Stimulated activated CD4-positive, alpha-beta T cell treated with anti-CD3 and anti-CD28 coated beads, Interleukin-4, amount 100 ng/mL, for 4 hours (primary cell): ENCODE data around the gene CBARP.
"Not testable (repeated sequence)": the region's sequence is repeated elsewhere in the genome, so short reads cannot be mapped to it uniquely, and the experiment has no call there.

Experiments
- DNase-seq, 2 experiments: peaks; one replicate each; pipeline ENCODE4 v3.0.0-alpha.2; 2020

The CBARP gene

DNA sequence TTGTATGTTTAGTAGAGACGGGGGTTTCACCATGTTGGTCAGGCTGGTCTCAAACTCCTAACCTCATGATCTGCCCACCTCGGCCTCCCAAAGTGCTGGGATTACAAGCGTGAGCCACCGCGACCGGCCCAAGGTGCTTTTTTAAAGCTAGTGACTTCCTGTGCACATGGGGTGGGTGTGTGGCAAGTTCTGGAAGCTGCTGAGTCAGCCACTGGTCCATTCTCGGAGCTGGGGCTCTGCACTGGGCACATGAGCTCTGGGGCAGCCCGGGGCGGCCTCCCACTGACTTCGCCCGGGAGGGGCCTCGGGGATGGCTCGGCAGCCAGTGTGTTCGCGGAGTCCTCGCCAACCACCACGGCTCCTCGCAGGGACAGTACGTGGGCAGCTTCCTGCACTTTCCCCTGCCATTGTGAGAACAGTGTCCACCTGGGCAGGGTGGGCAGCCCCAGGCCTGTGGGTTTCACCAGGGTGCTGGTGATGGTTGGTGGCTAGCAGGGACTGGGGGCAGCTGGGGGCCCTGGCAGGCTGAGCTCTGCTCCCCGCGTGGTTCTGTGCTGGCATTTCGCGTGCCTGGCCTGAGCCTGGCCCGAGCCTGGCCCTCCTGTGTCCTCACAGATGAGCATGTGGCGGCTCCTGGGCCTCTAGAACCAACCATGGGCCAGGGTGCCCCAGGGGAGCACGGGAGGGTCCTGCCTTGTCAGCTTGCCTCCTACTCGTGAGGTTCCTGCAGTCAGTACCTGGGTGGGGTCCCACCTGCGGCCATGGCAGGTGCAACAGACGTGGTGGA lies 12.2 kb downstream of the CBARP start:
- no peak for DNase-seq

DNA sequence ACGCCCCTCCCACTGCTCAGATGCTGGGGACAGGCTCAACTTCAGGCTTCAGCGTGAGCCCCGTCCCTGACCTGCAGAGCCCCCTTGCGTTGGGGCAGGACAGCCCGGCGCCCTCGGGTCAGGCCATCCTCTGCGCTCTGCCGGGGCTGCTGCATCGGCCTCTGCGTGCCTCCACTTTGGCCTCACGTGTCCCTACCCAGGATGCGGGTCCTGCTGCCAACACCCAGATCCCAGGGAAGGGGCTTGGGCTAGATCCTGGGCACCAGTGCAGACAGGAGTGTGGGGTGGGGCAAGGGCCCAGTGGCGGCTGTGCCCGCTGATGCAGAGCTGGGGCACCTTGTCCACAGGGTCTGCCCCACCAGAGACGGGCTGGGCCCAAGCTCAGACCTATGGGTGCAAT lies 13.0 kb downstream of the CBARP start:
- DNase-seq, result no peak

DNA sequence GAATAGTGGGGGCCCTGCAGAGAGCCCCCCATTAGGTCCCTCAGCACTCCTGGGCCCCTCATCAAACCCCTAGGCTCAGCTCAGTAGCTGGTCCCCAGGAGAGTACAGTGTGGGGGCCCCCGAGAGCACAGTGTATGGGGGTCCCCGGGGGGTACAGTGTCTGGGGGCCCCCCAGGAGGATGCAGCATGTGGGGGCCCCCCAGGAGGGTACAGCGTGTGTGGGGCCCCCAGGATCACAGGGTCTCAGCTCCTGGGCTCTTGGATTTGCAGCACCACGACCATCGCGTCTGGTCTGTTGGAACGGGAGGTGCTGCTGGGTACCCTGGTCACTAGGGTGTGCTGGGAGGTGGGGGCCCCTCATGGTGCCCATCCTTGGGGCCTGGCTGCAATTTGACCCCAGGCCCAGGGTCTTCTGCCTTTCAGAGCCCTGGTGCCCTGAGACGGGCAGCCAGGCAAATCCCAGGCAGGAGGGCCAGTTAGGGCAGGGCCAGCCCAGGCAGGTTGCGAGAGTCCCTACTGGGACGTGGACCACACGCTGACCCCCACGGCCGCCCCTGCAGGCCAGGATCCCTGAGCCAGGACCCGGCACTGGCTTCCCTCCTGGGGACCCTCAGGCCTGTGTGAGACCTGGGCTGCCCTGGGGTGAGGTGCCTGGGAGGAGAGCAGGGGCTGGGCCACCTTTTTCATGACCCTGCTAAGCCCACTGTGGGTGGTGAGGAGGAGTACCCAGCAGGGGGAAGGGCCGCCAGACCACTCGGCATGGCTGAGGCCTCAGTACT lies 13.6 kb downstream of the CBARP start:
- no peak for DNase-seq

DNA sequence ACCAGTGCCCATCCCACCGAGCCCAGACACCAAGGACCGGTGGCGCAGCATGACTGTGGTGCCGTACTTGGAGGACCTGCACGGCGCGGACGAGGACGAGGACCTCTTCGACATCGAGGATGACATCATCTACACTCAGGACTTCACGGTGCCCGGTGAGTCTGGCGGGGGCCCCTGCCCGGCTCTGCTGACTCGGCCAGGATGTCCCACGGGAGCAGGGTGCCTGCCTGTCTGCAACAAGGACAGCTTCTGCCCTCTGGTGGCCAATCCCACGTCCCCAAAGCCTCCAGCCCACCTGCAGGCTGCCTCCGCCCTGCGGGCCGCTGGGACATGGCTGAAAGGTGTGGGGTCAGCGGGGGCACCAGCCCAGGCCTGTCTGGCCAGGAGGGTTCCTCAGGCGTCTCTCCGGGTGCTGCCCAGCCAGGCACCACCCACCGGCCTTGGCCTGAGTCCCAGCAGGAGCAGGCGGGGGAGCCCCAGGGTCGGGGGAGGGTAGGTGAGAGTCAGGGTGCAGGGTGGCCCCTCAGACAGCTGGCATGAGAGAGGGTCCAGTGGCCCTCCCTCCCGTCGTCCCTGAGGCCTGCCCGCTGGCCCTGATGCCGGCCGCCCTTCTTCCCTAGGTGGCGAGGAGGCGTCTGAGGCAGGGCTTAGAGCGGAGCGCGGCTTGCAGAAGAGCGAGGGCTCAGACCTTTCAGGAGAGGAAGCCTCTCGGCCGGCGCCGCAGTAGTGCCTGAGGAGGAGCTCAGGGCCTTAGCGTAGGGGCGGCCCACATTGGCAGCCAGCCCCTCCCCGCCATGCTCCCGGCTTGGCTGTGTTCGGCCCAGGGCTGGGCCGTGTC lies 14.6 kb downstream of the CBARP start:
- no peak for DNase-seq

DNA sequence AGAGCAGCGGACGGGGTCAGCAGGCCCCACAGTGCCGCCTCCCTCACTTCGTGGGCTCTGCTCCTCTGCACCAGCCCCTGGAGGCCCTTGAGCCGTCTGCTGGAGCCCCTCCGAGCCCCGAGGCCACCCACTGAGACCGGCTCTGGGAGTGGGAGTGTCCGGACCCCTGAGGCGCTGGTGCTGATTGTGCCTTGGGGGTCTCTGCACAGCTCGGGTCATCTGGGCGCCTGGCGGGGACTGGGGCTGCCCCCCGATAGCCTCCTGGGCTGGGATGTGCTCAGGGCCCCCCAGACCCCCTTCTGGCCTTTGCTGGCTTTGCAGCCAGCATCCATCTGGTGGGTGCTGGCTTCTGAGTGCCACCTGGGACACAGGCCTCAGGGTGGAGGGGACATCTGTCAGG lies 15.4 kb downstream of the CBARP start:
- no peak for DNase-seq

DNA sequence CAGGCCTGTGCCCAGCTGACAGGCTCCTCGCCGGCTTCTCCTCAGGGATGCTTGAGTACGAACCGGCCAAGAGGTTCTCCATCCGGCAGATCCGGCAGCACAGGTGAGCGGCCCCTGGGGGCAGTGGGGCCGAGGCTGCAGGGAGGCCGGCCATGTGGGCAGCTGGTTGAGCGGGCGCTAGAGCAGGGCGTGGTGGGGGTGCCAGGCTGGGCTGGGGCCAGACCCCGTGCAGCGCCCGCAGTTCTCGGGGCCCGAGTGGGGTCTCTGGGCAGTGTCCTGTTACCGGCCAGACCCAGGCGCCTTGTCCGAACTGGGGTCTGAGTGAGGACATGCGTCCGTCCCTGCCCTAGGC lies 15.9 kb downstream of the CBARP start:
- no peak for DNase-seq

DNA sequence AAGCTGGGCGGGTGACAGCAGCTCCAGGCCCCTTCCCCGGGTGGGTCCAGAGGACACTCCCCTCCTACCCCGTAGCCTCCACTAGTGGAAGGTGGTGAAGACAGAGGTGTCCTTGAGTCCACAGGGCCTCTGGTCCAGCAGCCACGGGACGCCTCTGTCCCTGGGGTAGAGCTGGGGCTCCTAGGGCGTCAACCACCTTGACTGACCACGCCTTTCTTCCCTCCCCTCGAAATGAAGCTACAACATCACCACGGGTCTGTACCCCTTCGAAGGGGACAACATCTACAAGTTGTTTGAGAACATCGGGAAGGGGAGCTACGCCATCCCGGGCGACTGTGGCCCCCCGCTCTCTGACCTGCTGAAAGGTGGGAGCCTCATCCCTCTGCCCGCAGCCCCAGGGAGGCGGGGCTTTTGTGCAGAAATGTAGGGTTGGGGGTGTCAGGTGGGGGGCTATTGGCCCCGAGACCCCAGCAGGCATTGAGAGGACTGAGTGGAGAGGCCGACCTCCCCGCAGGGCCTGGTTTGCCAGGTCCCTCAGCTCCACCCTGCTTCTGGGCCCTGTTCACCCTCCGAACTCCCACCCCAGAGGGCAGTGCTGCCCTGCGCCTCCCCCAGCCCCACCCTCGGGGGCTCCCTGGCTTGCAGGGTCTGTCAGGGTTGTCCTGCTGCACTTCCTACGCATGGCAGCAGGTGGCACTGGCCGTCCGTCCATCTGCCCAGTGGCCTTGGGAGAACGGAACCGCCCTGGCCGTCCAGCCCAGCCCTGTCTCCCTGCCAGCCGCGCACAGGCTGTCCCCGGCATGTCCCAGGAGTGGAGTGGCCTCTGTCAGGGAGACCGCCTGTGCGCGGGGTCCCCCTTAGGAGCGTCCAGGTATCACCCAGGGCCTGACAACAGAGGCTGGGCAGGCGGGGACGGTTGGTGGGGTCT lies 16.6 kb downstream of the CBARP start:
- no peak for DNase-seq

DNA sequence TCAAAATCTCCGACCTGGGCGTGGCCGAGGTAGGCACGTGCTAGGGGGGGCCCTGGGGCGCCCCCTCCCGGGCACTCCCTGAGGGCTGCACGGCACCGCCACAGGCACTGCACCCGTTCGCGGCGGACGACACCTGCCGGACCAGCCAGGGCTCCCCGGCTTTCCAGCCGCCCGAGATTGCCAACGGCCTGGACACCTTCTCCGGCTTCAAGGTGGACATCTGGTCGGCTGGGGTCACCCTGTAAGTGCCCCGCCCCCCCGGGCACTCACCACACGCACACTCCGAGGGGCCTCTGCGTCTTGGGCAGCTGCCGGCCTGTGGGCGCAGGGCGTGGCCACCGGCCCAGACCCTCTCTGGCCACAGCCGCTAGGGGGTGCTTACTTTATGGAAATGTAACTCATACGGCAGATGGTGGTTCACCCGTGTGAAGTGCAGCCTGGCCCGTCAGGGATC lies 17.3 kb downstream of the CBARP start:
- no peak for DNase-seq

DNA sequence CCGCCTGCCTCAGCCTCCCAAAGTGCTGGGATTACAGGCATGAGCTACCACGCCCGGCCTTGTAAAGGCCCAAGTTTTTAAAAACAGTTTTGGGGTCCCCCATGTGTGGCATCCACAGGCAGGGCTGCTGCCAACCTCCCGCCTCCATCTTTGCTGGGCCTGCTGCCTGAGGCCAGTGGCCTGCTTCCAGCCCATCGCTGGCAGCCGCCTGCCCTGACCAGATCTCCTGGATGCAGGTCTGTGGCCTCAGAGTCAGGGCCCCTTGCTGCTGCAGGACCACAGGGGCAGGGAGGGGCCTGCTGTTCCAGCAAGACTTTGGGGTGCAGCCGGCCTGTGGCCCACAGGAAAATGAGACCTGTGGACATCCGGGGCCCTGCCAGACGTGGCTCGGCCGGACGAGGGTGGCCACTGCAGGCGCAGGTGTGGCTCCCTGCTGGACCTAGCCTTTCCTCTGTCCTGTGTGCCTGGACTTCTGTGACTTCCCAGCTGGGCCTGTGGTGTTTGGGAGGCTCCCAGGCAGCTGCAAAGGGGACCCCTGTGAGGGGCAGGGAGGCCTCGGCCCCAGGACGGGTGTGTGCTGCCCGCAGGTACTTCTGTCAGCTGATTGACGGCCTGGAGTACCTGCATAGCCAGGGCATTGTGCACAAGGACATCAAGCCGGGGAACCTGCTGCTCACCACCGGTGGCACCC lies 17.9 kb downstream of the CBARP start:
- no peak for DNase-seq

DNA sequence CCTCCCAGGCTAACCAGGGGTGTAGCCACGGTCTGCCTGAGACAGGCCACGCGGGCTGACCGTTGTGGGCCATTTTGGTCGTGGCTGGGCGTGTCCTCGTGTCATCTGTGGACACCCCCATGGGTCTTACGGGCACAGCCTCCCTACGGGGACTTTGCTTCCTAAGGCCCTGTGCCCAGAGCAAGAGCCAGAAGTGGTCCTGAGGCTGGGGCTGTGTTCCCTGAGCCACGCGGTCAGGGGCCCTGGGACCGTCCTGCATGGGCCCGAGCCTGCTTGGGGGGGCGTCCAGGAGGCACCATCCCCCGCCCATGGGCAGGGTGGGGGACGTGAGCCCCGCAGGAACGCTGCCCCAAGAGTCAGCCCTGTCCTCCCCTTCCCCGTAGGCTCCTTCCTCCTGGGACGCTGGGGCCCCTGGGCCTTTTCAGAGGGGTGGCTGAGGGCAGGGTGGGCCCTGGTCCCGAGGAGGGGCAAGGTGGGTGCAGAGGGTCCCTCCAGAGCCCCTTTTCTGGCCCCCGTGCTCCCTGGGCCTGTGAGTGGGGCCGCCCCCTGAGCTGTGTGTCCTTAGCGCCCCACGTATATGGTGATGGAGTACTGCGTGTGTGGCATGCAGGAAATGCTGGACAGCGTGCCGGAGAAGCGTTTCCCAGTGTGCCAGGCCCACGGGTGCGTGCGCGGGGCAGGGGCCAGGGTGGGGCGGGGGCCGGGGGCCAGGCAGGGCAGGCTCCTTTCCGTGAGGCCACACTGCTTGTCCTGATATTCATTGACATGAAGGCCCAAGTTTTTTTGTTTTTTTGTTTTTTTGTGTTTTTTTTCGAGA lies 18.8 kb downstream of the CBARP start:
- DNase-seq, result no peak

DNA sequence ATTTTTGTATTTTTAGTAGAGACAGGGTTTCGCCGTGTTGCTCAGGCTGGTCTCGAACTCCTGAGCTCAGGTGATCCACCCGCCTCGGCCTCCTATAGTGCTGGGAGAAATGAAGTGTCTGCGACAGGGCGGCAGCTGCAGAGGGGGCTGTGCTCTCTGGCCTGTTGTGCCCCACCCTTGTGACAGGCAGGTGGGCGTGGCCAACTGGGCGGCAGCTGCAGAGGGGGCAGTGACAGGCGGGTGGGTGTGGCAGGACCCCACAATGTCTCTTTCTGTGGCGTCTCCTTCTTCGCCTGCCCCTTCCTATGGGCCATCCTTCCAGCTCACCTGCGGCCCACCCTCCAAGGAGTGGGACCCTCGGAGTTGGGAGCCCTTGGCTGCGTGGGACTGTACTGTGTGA lies 20.4 kb downstream of the CBARP start:
- no peak for DNase-seq

DNA sequence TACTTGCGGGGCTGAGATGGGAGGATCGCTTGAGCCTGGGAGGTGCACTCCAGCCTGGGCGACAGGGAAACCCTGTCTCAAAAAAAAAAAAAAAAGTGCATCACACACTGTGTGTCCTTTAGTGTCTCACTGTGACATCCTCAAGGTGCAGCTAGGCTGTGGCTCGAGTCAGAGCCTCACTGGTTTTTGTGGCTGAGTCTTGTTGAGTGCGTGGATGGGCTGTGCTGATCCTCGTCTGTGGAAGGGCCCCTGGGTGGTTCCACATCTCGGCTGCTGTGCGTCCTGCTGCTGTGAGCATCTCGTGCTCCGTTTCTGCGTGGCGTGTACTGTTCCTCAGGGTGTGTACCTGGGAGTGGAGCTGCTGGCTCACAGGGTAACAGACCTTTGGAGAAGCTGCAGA lies 21.0 kb downstream of the CBARP start:
- DNase-seq, result no peak

DNA sequence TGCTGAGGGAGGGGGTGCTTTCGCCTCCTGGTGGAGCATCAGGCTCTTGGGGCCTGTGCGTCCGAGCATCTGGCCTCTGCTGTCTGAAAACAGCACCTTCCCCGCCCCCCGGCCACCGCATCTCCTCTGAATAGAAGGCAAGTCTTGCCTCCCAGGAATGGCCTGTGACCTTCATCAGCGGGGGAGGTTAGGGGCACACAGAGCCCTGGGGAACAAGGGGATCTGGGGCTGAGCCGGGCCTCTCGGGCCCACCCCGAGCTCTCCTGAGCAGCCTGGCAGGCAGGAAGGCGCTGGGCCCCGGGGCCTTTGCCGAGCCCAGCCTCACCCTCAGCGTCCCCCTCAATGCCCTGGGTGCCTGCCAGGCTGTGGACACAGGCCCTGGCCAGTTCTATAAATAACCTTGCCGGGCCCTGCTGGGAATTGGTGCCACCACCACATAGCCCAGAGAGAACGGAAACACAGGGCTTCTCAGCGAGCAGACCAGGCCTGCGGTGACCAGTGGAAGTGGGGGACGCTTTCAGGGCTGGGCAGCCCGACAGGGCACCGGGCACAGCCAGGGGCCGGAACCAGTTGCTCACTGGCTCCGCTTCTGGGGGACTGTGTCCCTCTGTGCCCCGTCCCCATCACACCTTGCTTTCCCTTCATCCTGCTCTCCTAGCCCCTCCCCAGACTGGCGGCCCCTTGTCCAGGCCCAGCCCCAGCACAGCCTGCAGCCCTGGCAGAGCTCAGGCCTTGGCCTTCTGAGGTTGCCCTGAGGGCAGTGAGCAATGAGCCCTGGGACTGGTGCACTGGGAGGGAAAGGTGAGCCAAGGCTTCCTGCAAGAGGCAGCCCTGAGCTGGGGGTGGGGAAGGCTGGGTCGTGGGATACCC lies 22.7 kb downstream of the CBARP start:
- DNase-seq, result no peak

DNA sequence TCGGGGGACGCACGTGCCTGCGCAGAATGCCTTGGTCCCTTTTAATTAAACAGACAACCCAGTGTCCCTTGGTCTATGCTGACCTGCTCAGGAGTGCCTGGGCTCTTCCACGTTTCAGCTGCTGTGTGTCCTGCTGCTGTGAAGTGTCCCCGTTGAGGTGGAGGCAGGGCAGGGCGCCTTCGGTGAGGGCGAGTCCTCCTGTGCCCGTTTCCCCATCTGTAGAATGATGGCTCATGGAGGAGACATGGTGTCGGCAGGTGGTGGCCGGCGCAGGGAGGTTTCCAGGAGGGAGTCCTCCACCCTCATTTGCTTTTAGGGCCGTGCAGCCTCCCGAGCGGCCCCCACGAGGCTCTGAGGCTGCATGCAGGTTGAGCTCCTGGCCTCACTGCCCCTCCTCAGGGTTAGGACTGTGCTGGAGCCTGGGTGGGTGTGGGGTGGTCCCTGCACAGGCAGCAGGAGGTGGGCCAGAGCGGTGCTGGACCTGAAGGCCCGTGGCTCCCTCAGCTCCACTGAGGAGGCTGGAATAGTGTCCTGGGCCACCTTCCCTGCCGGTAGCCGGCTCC lies 23.4 kb downstream of the CBARP start:
- DNase-seq, result no peak

DNA sequence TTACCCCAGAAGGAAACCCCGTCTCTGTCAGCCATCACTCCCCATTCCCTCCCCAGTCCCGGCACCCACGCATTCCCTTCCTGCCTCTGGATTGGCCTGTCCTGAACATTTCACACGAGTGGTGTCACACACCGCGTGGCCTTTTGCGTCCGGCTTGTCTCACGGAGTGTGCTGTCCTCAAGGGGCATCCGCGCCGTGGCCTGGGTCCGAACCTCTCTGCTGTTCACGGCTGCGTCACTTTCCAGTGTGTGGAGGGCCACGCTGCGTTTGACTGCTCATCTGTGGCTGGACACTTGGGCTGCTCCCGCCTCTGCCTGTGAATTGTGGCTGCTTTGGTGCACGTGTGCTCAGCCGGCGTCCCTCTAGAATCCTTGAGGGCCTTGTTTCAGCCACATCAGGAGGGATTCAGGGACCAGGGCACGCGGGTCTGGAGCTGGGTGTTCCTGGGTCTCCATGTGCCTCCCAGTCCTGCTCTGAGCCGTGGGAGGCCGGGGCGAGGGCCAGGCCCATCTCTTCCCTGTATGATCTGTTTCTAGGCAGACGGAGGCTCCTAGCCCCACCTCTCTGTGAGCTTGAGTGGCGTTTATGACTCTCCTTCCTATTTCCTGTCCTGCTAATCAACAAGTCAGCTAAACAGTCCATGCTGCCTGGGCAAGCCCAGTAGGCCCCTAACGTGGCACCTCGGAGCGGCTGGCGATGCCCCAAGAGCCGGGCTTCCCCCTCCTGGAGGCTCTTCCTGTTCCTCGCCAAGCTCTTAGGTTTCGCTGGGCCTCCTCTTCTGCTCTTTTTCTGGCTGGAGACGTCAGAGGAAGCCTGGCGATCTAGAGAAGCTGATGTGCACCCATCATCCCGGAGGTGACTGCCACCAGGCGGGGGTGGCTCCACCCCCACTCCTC lies 24.2 kb downstream of the CBARP start:
- DNase-seq, result peak; percentile 33 to 53

DNA sequence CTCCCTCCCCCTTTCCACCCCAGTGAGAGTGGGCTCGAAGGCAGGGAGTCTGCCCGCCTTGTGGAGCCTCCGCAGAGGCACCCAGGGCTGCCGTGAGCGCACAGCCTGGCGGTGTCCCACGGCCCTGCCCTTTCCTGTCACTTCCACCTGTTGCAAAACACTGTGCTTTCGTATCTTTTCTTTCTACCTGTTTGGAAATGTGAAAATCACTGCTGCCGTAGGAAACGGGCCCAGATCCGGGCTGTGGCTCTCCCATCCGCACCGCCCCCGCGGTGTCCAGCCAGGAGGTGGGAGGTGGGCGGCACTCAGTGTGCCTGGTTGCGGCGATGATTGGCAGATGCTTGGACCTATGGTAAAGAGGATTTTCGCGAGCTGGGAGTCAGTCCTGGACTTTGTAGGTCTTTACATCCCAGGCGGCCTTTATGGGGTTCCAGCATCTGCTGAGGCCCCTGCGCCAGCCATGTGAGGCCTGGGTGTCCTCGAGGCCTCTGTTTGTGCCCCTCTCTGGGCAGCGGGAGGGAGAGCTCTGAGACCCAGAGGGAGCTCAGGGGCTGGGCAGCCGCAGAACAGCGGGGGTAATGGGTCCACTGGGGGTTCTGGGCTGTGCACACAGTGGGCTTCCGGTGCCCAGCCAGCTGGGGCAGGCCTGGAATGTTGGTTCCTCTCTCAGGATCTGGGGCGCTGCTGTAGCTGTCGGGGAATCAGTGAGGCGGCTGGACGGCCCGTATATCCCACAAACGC lies 26.1 kb downstream of the CBARP start:
- DNase-seq, result no peak

DNA sequence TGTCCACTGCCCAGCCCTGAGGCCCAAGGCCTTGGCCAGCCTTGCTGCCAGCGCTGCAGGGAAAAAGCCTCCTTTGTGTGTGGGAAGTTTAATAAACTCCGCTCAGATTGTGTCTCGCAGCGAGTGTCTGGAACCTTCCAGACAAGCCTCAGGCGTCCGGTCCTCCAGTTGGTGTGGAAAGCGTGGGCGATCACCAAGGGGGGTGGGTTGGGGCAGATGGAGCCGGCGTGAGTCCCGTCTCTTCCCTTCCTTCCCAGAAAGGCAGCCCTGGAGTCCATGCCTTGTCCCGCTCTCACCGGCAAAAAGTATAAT lies 27.6 kb downstream of the CBARP start:
- no peak for DNase-seq

DNA sequence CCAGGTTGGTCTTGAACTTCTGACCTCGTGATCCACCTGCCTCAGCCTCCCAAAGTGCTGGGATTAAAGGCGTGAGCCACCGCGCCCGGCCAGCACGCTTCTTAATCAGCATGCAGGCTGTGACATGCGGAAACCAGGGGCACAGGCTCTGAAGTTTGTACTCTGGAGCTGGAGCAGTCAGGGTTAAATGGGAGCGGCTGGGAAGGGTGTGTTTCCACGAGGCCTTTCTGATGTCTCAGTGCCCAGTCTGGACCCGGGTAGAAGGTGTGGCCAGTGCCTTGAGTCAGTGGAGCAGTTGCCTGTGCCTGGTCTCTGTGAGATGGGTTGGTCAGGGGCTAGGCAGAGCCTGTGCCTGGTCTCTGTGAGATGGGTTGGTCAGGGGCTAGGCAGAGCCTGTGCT lies 29.0 kb downstream of the CBARP start:
- DNase-seq, result not testable (repeated sequence)
